Hepatocyte (in vitro differentiated cells): ENCODE results near the gene GDA.

Experiments
- EZH2phosphoT487 ChIP-seq: fragments of 200-600 bp; sonication (generic); IDR thresholded peaks from one replicate; pipeline ENCODE4 v1.6.1; 2018; ENCODE audit warnings: antibody characterized with exemption, mild to moderate bottlenecking, low read depth, moderate library complexity; ENCODE audit not compliant: unreplicated experiment, severe bottlenecking
- TF ChIP-seq, protein P1 (sequence below): fragments of 200-600 bp; sonication (generic); IDR thresholded peaks from 2 replicates; pipeline ENCODE4 v1.5.1; 2016; ENCODE audit warnings: antibody characterized with exemption, mild to moderate bottlenecking; ENCODE audit not compliant: poor library complexity

DNA sequence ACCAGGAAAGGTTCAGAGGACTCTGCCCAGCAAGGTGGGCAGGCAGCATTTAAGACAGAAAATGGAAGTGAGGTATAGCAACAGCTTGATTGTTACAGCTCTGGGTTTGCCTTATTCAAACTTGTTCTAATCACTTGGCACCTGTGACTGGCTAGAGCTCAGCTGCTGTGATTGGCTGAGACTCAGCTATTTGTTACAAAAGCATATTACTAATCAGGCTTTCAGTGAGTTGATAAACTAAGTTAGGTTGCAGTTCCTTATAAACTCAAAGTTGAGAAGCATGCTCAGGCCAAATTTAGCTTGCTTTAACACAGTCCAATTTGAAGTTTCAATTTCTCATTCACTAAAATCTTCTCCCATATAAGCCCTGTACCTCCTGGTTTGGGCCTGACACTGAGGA, 56.3 kb downstream of the GDA start:
- TF ChIP-seq, protein P1, sequence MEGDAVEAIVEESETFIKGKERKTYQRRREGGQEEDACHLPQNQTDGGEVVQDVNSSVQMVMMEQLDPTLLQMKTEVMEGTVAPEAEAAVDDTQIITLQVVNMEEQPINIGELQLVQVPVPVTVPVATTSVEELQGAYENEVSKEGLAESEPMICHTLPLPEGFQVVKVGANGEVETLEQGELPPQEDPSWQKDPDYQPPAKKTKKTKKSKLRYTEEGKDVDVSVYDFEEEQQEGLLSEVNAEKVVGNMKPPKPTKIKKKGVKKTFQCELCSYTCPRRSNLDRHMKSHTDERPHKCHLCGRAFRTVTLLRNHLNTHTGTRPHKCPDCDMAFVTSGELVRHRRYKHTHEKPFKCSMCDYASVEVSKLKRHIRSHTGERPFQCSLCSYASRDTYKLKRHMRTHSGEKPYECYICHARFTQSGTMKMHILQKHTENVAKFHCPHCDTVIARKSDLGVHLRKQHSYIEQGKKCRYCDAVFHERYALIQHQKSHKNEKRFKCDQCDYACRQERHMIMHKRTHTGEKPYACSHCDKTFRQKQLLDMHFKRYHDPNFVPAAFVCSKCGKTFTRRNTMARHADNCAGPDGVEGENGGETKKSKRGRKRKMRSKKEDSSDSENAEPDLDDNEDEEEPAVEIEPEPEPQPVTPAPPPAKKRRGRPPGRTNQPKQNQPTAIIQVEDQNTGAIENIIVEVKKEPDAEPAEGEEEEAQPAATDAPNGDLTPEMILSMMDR = no peak
- no peak for TF ChIP-seq EZH2phosphoT487
